CD14-positive monocyte (primary cell): ENCODE measurements around the gene SLC26A11. TPM values are rescaled to one million over a fixed set of nuclear protein-coding genes. Genes with fewer than 3 reads are reported as not detected.

ENCODE experiments used
- DNase-seq, 3 donors: peaks; one replicate each; pipeline ENCODE4 v3.0.0-alpha.2; 2011 to 2022
- H2AFZ ChIP-seq: 2 replicates; pipeline ENCODE4 v1.6.0; 2012; ENCODE audit warnings: mild to moderate bottlenecking, low read depth, low read length, inconsistent platforms; ENCODE audit not compliant: insufficient read depth, poor library complexity, severe bottlenecking
- H3K27ac ChIP-seq, 2 donors: 1 replicate in 1 of 2; 2 replicates in 1 of 2; pipeline ENCODE4 v1.5.1; 2012 to 2013; ENCODE audit warnings: low read length in 2 of 2, control low read depth in 1 of 2, inconsistent platforms in 1 of 2, low read depth in 1 of 2, mild to moderate bottlenecking in 1 of 2
- H3K27me3 ChIP-seq, 2 donors: one replicate each; pipeline versions ENCODE4 v1.6.0 to v1.6.1; 2011 to 2013; ENCODE audit warnings: low read length in 2 of 2; ENCODE audit not compliant: control insufficient read depth in 2 of 2, insufficient read depth in 2 of 2
- H3K36me3 ChIP-seq, 2 donors: replicated peaks in 1 of 2; 1 replicate in 1 of 2; 2 replicates in 1 of 2; pipeline versions ENCODE4 v1.5.1 to v1.6.1; 2012 to 2013; ENCODE audit warnings: low read length in 2 of 2, control low read depth in 1 of 2, inconsistent platforms in 1 of 2, mild to moderate bottlenecking in 1 of 2; ENCODE audit not compliant: insufficient read depth in 2 of 2, control insufficient read depth in 1 of 2
- H3K4me1 ChIP-seq, 2 donors: 1 replicate in 1 of 2; 2 replicates in 1 of 2; pipeline versions ENCODE4 v1.5.1 to v1.6.1; 2012 to 2013; ENCODE audit warnings: low read length in 2 of 2, control low read depth in 1 of 2, inconsistent platforms in 1 of 2, mild to moderate bottlenecking in 1 of 2, moderate library complexity in 1 of 2; ENCODE audit not compliant: insufficient read depth in 2 of 2, control insufficient read depth in 1 of 2
- H3K4me2 ChIP-seq: replicated peaks from 2 replicates; pipeline ENCODE3; 2012; ENCODE audit warnings: low read length, moderate library complexity, mild to moderate bottlenecking; ENCODE audit not compliant: poor library complexity, severe bottlenecking; ENCODE audit errors: extremely low read depth
- H3K4me3 ChIP-seq, 3 experiments: fragments of 200-600 bp in 1 of 3; sonication (generic) in 1 of 3; replicated peaks in 1 of 3; 1 replicate in 2 of 3; 2 replicates in 1 of 3; pipeline ENCODE4 v1.5.1; 2011 to 2013; ENCODE audit warnings: low read length in 3 of 3, mild to moderate bottlenecking in 3 of 3, control low read depth in 2 of 3, low read depth in 2 of 3, inconsistent platforms in 1 of 3, moderate library complexity in 1 of 3
- H3K79me2 ChIP-seq: 2 replicates; pipeline ENCODE4 v1.6.0; 2012; ENCODE audit warnings: mild to moderate bottlenecking, control low read depth, inconsistent platforms, low read length, moderate library complexity; ENCODE audit not compliant: insufficient read depth
- H3K9ac ChIP-seq: 2 replicates; pipeline ENCODE4 v1.6.0; 2017; ENCODE audit warnings: low read length, mild to moderate bottlenecking; ENCODE audit not compliant: insufficient read depth, poor library complexity, severe bottlenecking
- H3K9me3 ChIP-seq, 2 donors: replicated peaks in 1 of 2; 1 replicate in 1 of 2; 2 replicates in 1 of 2; pipeline versions ENCODE4 v1.5.1 to v1.6.1; 2012 to 2013; ENCODE audit warnings: low read length in 2 of 2, control low read depth in 1 of 2; ENCODE audit not compliant: control insufficient read depth in 1 of 2, insufficient read depth in 1 of 2
- H4K20me1 ChIP-seq: 2 replicates; pipeline ENCODE4 v1.6.0; 2012; ENCODE audit warnings: mild to moderate bottlenecking, low read length, control low read depth, moderate library complexity; ENCODE audit not compliant: insufficient read depth
- H3K27ac Mint-ChIP-seq, 7 donors: one replicate each; pipeline ENCODE4 v1.8.0; 2020; ENCODE audit warnings: mild to moderate bottlenecking in 7 of 7, mixed read lengths in 7 of 7, moderate library complexity in 6 of 7, inconsistent platforms in 2 of 7
- H3K27me3 Mint-ChIP-seq, 3 donors: one replicate each; pipeline ENCODE4 v1.8.0; 2021 to 2022; ENCODE audit warnings: low read depth in 3 of 3, mild to moderate bottlenecking in 3 of 3, mixed read lengths in 3 of 3, moderate library complexity in 3 of 3, inconsistent platforms in 1 of 3
- H3K36me3 Mint-ChIP-seq, 2 donors: one replicate each; pipeline ENCODE4 v1.8.0; 2020; ENCODE audit warnings: mixed read lengths in 2 of 2, inconsistent platforms in 1 of 2, mild to moderate bottlenecking in 1 of 2
- H3K4me1 Mint-ChIP-seq: one replicate; pipeline ENCODE4 v1.8.0; 2020; ENCODE audit warnings: mild to moderate bottlenecking, mixed read lengths
- H3K4me3 Mint-ChIP-seq, 2 donors: one replicate each; pipeline ENCODE4 v1.8.0; 2020; ENCODE audit warnings: mild to moderate bottlenecking in 2 of 2, mixed read lengths in 2 of 2, moderate library complexity in 1 of 2
- H3K9me3 Mint-ChIP-seq, 7 donors: one replicate each; pipeline ENCODE4 v1.8.0; 2020 to 2022; ENCODE audit warnings: mixed read lengths in 7 of 7, mild to moderate bottlenecking in 6 of 7, moderate library complexity in 6 of 7, inconsistent platforms in 2 of 7
- CTCF ChIP-seq: fragments of 200-600 bp; IDR thresholded peaks from one replicate; pipeline ENCODE4 v1.8.0; 2022; ENCODE audit warnings: antibody characterized with exemption, mild to moderate bottlenecking
- WGBS: methylation state at CpG from one replicate; pipeline ENCODE4 v1.1.5; 2013; ENCODE audit warnings: missing lambda C conversion rate; ENCODE audit not compliant: insufficient coverage; 5-methylcytosine and 5-hydroxymethylcytosine counted together
- intact Hi-C, 2 donors: fragments of 100-400 bp; cut with micrococcal nuclease; formaldehyde crosslinking; loops; one replicate each; pipeline versions ENCODE4 v1.15.0 to v1.15.1; 2023
- polyA plus RNA-seq, 3 donors: library from polyadenylated mRNA; depleted of rRNA in 1 of 3; unstranded in 2 of 3; stranded (reverse) in 1 of 3; fragments of 300-500 nt in 2 of 3; fragments of >200 nt in 1 of 3; fragmentation: Illumina TruSeq in 2 of 3; gene quantifications; 1 replicate in 2 of 3; 2 replicates in 1 of 3; pipeline ENCODE4 v1.2.3, GENCODE V29; 2012 to 2021

SLC26A11 gene
- polyA plus RNA-seq, 3 donors, result 1.8 to 29.7 (median 2.6) TPM

- no peaks in the 10 kb centered on the region for H3K36me3 ChIP-seq
- Mint-ChIP-seq H3K4me3 (peak overlapping the region in 1 of 2 donors; percentile 7), H3K4me1 (peaks cover 3% of the 10 kb centered on the region), H3K27ac (no peak overlapping the region), H3K9me3 (peaks cover 0 to 5% (median 0%) of the 10 kb centered on the region in 7 donors), H3K36me3 (peaks cover 11 to 20% of the 10 kb centered on the region in 2 donors), H3K27me3 (peaks cover 36 to 60% (median 39%) of the 10 kb centered on the region in 3 donors)
- H3K4me1 ChIP-seq, result peaks cover 4 to 9% of the 10 kb centered on the region in 2 donors
- intact Hi-C loops, result loop anchor here (5.0 kb wide), 1 partner anchor 38 kb away; the partner anchor contains the start of gene RNF213 (in 2 of the 2)
- H4K20me1 ChIP-seq, result peaks cover 3% of the 10 kb centered on the region
- WGBS, result 100% methylated on average over 2 of the region's 6 CpGs
- no peak overlapping the region for H3K27ac ChIP-seq
- no peak overlapping the region for H3K4me3 ChIP-seq
- H3K79me2 ChIP-seq, result peaks cover 4% of the 10 kb centered on the region
- H3K9me3 ChIP-seq, result no peaks in the 10 kb centered on the region
- no peak for TF ChIP-seq CTCF
- H3K4me2 ChIP-seq, result no peak overlapping the region
- DNase-seq, result no peak
- H3K27me3 ChIP-seq, result peaks cover 3 to 28% of the 10 kb centered on the region in 2 donors
- no peak overlapping the region for H3K9ac ChIP-seq
- H2AFZ ChIP-seq, result no peak overlapping the region
These were observed 4.5 kb downstream of the SLC26A11 start for GRCh38 chr17:80224683-80225082.

GRCh38 chr17:80225230-80225629, 5.0 kb downstream of the SLC26A11 start:
- Histone ChIP-seq H3K27ac (no peak overlapping the region), H3K79me2 (no peaks in the 10 kb centered on the region), H3K4me3 (no peak overlapping the region), H3K9me3 (no peaks in the 10 kb centered on the region), H3K27me3 (peaks cover 3 to 28% of the 10 kb centered on the region in 2 donors), H3K4me1 (peaks cover 4 to 9% of the 10 kb centered on the region in 2 donors), H3K9ac (no peak overlapping the region), H3K36me3 (no peaks in the 10 kb centered on the region), H2AFZ (no peak overlapping the region), H3K4me2 (no peak overlapping the region), H4K20me1 (no peaks in the 10 kb centered on the region)
- WGBS, result 100% methylated on average over 3 of the region's 6 CpGs
- H3K36me3 Mint-ChIP-seq, result peaks cover 15 to 20% of the 10 kb centered on the region in 2 donors
- peaks cover 0 to 5% (median 0%) of the 10 kb centered on the region in 7 donors for H3K9me3 Mint-ChIP-seq
- peaks cover 3% of the 10 kb centered on the region for H3K4me1 Mint-ChIP-seq
- TF ChIP-seq CTCF, result no peak
- H3K4me3 Mint-ChIP-seq, result no peak overlapping the region
- no peak overlapping the region for H3K27ac Mint-ChIP-seq
- no peak for DNase-seq
- intact Hi-C loops, result no loop called here
- peaks cover 36 to 59% (median 39%) of the 10 kb centered on the region in 3 donors for H3K27me3 Mint-ChIP-seq
